HG03378 (cell line): Measurements from ENCODE around the gene MBOAT1.

Experiments
- ATAC-seq: cut with Tn5 transposase; IDR thresholded peaks from one replicate; pipeline ENCODE4 v1.9.1; 2021; ENCODE audit warnings: mild to moderate bottlenecking, moderate library complexity; ENCODE audit not compliant: unreplicated experiment

The MBOAT1 gene

GRCh38 chr6:20058121-20058905 lies 154.0 kb downstream of the MBOAT1 start:
- no peak for ATAC-seq

GRCh38 chr6:20056350-20056992 lies 155.8 kb downstream of the MBOAT1 start:
- peak; percentile 79 for ATAC-seq

- no peak for ATAC-seq
Measured at GRCh38 chr6:20055916-20056315, 156.4 kb downstream of the MBOAT1 start.
